C1 segment of cervical spinal cord (tissue), 14 donors: Measurements from ENCODE around the gene CATSPER3.

Experiments
- DNase-seq, 14 donors: peaks; one replicate each; lab custom pipeline; 2025; lab: John Stamatoyannopoulos, UW

CATSPER3 gene

DNA sequence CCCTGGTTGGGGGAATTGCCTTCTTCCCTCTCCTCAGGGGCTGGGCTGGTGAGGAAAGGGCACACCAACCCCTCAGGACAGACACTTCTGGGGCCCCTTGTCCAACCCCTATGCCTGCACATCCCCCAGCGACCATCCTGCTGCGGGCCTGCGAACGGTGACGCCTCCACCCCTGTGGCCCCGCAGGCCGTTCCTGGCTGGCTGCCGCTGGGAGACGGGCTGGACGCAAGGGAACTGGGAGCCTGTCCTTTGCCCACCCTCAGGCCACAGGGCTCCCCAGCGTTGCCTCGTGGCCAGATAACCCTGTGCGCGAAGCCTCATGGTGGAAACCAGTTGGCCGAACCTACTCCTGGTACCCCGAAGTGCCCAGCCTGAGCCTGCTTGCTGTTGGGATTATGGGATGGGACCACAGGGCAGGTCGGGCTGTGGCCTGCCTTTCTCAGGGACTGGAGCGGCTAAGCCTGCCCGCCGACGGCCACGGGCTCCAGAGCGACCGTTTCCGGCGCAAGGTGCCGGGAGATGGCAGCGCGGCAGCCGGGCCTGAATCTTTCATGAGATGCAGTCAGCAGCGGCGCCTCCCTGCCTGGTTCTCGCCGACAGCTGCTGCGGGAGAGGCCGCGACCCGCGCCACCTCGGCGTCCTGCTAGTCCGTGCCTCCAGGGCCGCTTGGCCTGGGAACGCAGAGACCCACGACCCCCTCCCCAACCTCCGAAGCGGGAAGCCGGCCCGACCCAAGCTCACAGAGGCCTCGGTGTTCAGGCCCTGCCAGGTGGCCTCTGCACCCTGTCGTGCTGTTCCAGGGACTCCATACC, 72.8 kb downstream of the CATSPER3 start:
- DNase-seq: no peak

- DNase-seq: no peak
Observed at GRCh38 chr5:135041145-135041587, 73.5 kb downstream of the CATSPER3 start.

GRCh38 chr5:135041726-135042125, 74.0 kb downstream of the CATSPER3 start:
- DNase-seq: no peak

DNA sequence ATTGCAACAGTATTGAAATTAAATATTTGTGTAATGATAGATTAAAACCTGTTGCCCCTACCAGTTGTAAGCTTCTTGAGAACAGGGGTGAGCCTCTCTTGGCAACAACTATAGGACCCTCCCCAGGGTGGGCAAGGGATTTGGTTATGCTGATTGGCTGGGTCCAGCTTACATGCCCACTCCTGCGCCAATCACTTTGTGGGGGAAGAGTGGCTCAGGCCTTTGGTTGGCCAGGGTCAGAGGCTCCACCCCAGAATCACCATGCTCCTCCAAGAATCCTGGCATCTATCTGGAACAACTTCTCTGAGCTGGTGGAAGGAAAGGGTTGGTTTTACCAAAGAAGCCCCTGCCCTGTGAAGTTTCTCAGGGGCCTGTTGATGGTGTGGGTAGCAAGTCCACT, 74.9 kb downstream of the CATSPER3 start:
- DNase-seq: no peak

DNA sequence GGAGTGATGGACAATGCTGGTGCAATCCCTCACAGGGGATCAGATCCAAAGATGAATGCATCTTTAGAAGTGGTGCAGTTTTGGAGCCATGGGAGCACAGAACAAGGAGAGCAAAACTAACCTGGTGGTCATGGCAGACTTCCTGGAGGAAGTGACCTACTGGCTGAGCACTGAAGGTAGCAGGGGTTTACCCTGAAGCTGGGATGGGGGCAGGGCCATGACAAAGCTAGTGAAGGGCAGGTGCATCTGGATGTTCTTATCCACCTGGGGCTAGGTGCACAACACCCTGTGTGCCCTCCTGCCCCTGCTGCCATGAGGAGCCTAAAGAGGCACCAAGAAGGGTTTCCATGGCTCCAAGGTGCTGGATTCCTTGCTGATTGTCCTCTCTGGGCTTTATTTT, 77.8 kb downstream of the CATSPER3 start:
- no peak for DNase-seq

DNA sequence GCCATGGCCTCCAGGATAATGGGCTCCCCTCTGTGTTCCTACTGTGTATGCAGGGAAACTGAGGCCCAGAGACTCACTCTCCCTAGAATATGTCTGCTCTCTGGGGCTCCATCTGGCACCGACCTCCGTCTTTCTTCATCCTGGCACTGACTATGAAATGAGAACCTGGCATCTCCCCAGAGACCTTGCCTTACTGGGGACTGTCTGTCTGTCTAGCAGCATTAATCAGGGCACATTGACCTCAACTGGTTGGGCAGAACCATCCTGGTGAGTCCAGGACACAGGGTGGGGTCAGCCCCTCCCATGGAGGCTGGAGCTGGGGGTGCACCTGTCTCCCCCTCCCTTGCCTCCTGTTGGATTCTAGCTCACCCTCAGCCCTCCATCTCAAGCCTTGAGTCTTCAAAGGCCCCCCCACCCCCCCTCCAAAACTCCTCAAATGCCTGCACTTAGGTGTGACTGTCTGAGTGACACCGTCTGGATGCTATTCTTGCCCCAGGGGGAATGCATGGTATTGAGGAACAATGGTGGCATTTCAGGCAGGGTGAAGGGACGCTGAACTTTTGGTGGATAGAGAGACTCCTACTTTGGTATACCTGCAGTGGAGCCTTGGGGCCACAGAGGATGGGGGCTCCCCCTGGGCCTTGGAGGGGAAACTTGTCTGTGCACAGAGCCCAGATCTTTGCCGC, 79.1 kb downstream of the CATSPER3 start:
- DNase-seq: no peak

DNA sequence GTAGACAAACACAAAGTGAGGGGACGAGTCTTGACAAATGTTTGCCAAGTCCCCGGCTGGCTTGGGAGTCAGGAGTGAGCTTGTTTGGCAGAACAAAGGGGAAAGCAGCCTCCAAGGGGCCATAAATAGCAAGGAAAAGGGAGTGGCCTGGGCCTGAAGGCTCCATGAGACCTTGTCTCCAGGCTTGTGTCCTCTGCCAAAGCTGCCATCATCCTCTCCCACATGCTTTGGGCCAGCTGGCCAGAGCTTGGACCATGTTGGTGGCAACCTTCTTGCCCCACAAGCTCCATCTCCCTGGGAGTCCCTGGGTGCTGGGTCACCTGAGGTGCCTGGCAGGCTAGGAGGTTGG, 79.6 kb downstream of the CATSPER3 start:
- no peak for DNase-seq

DNA sequence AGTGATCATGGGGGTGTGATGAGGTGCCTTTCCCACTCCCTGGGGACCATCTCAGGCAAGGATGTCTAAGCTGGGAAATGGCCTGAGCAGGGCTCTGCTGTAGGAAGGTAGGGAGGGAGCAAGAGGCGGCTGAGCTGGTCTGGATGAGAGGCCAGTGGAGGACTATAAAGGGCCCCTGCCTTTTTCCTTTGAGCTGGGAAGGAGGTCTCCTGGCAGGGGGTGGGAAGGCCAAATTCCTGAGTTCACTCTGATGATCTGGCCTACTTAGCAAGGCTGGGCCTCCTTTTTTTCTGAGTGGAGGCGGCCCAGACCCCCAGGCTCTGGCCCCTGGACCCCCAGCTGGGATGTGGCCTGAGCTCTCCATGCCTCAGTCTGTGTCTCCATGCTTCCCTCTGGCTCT, 80.6 kb downstream of the CATSPER3 start:
- no peak for DNase-seq

- no peak for DNase-seq
Observed at GRCh38 chr5:135048930-135049329, 81.2 kb downstream of the CATSPER3 start.

DNA sequence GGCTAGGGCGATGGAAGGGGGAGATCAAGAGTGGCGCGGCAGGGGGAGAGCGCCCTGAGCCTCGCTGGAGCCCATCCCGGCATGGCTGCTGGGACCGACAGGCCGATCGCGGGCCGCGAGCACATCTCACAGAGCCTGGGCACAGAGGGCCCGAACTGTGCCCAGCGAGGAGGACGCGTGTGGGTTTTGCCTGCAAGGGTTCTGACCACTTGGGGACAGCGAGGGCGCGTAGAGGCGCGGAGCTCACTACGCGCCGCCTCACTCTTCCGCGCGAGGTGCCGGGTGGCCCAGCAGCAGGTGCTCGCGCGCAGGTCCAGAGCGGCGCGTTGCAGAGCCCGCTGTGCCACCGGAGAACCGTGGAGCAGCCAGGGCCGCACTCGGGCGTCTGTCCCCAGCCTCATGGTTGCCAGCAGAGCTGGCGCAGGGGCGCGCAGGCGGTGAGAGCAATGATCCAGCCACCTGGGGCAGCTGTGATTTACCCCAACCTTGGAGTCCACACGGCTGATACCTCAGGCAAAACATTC, 82.6 kb downstream of the CATSPER3 start:
- DNase-seq: no peak

DNA sequence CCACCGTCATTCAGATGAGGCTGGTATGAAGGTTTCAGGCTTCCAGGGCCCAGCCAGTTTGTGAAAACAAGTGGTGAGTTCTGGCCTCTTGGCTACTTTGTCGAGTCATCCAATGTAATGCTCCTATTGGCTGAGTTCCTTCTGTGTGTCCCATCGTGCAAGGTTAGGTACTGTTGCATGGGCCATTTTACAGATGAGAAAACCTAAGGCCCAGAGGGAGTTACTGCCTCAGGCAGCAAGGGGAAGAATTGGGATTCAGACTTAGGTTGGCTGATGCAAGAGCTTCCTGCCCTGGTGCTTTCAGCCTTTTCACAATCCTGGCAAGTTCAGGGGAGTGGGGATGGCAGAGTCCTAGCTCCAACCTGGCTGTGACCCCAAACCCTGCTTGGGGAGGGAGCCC, 83.7 kb downstream of the CATSPER3 start:
- DNase-seq: no peak

- no peak for DNase-seq
Observed at GRCh38 chr5:135051872-135052271, 84.2 kb downstream of the CATSPER3 start.

- DNase-seq: no peak
Observed at GRCh38 chr5:135052511-135053145, 84.9 kb downstream of the CATSPER3 start.

- no peak for DNase-seq
Observed at GRCh38 chr5:135053278-135053677, 85.6 kb downstream of the CATSPER3 start.

- no peak for DNase-seq
Observed at GRCh38 chr5:135053989-135054388, 86.3 kb downstream of the CATSPER3 start.

GRCh38 chr5:135054546-135054945, 86.8 kb downstream of the CATSPER3 start:
- DNase-seq: no peak

DNA sequence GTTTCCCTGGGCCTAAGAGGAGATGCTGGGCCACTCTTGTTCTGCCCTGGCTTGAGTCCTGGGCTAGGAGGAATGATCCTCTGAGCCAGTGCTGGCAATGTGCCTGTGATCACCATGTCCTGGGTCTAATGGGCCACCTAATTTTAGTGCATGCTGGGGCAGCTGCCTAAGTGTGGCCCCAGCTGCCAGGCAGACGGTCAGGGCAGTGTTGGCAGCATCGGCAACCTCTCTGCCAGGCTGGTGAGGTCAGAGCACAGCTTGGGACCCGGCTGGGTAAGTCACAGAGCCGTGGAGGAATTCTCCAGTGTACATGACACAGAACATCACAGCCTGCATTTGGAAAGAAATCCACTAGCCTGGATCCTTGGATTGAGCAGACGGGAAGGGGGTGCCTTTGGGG, 87.7 kb downstream of the CATSPER3 start:
- peak in 1 of 14 donors; percentile 40 for DNase-seq

DNA sequence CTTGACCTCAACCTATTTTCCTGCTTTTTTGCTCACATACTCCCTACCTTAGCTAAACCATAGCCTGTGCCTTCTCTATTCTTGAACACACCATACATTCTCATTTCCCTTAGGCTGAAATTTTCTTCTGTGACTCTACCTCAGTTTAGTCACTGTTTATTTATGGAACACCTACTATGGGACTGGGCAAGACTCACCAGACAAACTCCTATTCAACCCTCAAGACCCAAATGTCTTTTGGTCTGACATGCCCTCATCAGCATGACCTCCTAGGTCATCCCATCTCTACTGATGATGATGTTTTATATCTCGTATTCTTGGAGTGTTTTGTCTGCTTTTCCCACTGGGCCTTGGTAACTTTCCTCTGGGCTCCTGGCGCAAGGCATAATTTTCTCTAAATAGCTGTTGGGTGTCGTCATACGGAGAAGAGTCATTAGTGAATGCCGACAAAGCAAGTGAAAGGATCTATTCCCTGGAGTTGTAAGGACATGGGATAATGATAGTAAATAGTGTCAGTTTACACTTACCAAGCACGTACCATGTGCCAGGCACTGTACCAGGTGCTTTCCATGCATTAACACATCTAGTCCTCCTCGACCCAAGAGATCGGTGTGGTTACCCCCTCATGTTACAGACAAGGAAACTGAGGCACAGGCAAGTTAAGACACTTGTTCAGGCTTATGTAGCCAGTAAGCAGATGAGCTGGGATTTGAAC, 88.8 kb downstream of the CATSPER3 start:
- DNase-seq: no peak

- DNase-seq: no peak
Observed at GRCh38 chr5:135057233-135057632, 89.5 kb downstream of the CATSPER3 start.

- no peak for DNase-seq
Observed at GRCh38 chr5:135058331-135058732, 90.6 kb downstream of the CATSPER3 start.

DNA sequence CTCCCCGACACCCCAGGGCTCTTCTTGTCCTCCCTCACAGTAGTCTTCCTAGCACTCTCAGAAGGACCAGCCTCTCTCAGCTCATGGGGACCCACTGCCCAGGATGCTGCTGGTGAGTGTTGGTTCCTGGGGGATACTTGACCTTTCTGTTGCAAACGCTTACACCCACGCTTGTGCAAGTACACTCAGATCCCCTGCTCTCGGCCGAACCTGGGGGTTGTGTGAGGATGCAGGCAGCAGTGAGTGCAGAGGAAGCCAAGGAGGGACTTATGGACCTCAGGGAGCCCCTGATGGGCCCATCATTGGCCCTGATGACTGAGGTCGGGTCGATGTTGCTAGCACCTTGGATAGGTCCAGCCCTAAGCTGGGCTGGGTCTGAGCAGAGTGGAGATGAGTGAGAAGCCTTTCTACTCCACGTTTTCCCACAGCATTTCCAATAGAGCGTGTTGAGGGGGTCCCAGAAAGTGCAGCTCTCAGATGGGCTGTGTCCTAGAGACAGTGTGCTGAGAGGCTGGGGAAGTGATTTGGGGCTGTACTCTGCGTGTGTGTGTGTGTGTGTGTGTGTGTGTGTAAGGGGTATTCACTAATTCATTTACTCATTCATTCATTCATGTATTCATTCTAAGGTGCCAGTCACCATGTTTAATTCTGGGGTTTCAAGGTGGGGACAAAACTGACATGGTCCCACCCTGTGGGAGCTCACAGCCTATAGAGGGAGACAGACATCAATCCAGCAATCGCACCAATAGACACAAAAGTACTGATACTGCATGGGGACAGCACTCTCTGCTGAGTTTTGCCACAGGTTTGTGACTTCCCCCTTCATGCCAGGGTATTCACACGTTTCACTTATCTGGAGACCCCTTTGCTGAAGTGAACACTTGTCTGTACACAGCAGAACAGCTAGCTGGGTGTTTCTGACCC, 91.6 kb downstream of the CATSPER3 start:
- DNase-seq: no peak
